ENCODE data around the gene ZNF486. TPM values are rescaled to one million over a fixed set of nuclear protein-coding genes. Genes with fewer than 3 reads are reported as not detected.
A peak's percentile ranks its signal among the peaks of the same experiment; 100 is the strongest.
"Not testable (repeated sequence)": the region's sequence is repeated elsewhere in the genome, so short reads cannot be mapped to it uniquely, and the experiment has no call there.

The ZNF486 gene
- total RNA-seq, 2 donors from 2014 or later: 4.3 to 5.0 TPM

GRCh38 chr19:20167651-20168122, 673 bp downstream of the ZNF486 start:
- Histone ChIP-seq H3K4me3 (peak overlapping the region; percentile 70), H3K4me1 (no peaks in the 10 kb centered on the region), H3K9ac (ENCODE audit: low read depth in 2 of 2, low read length in 2 of 2) (peak overlapping the region; percentile 73), H3K27me3 (no peaks in the 10 kb centered on the region), H3K27ac (peak overlapping the region; percentile 62), H3K9me3 (no peaks in the 10 kb centered on the region), H3K36me3 (no peaks in the 10 kb centered on the region)
- intact Hi-C loops (cut with DNase I): no loop called here
- DNase-seq: no peak
- TF ChIP-seq CTCF (IDR thresholded peaks at IDR 0.05): no peak

- Histone ChIP-seq H3K4me1 (no peaks in the 10 kb centered on the region), H3K9me3 (no peaks in the 10 kb centered on the region), H3K9ac (ENCODE audit: low read depth in 2 of 2, low read length in 2 of 2) (no peak overlapping the region), H3K4me3 (no peak overlapping the region), H3K27ac (no peak overlapping the region), H3K27me3 (no peaks in the 10 kb centered on the region), H3K36me3 (no peaks in the 10 kb centered on the region)
- intact Hi-C loops (cut with DNase I): no loop called here
- DNase-seq: no peak
- no peak for TF ChIP-seq CTCF (IDR thresholded peaks at IDR 0.05)
Observed at GRCh38 chr19:20171285-20171684, 4.3 kb downstream of the ZNF486 start.

GRCh38 chr19:20175848-20176247, 8.8 kb downstream of the ZNF486 start:
- H3K36me3 ChIP-seq; H3K27me3 ChIP-seq; intact Hi-C loops (cut with DNase I); H3K9me3 ChIP-seq; H3K9ac ChIP-seq (ENCODE audit: low read depth in 2 of 2, low read length in 2 of 2); H3K27ac ChIP-seq; DNase-seq; H3K4me3 ChIP-seq; H3K4me1 ChIP-seq: not testable (repeated sequence)

- H3K9me3 ChIP-seq; H3K27me3 ChIP-seq; H3K36me3 ChIP-seq; DNase-seq; H3K4me1 ChIP-seq; H3K9ac ChIP-seq (ENCODE audit: low read depth in 2 of 2, low read length in 2 of 2); H3K27ac ChIP-seq; H3K4me3 ChIP-seq; intact Hi-C loops (cut with DNase I): not testable (repeated sequence)
Observed at GRCh38 chr19:20179956-20180355, 12.9 kb downstream of the ZNF486 start.

- Histone ChIP-seq H3K9me3 (no peaks in the 10 kb centered on the region), H3K9ac (ENCODE audit: low read depth in 2 of 2, low read length in 2 of 2) (no peak overlapping the region), H3K4me1 (no peaks in the 10 kb centered on the region), H3K4me3 (no peak overlapping the region), H3K27me3 (no peaks in the 10 kb centered on the region), H3K27ac (no peak overlapping the region), H3K36me3 (no peaks in the 10 kb centered on the region)
- no peak for DNase-seq
- intact Hi-C loops (cut with DNase I): no loop called here
- TF ChIP-seq CTCF (IDR thresholded peaks at IDR 0.05): no peak
Observed at GRCh38 chr19:20182222-20182785, 15.3 kb downstream of the ZNF486 start.

- Histone ChIP-seq H3K36me3 (no peaks in the 10 kb centered on the region), H3K4me1 (no peaks in the 10 kb centered on the region), H3K27ac (no peak overlapping the region), H3K9me3 (no peaks in the 10 kb centered on the region), H3K4me3 (no peak overlapping the region), H3K27me3 (no peaks in the 10 kb centered on the region), H3K9ac (ENCODE audit: low read depth in 2 of 2, low read length in 2 of 2) (no peak overlapping the region)
- intact Hi-C loops (cut with DNase I): no loop called here
- TF ChIP-seq CTCF (IDR thresholded peaks at IDR 0.05): no peak
- no peak for DNase-seq
Observed at GRCh38 chr19:20186174-20186573, 19.2 kb downstream of the ZNF486 start.
